Activated naive CD4-positive, alpha-beta T cell treated with Interleukin-2 at 50 U/mL for 16 hours (primary cell): Measurements from ENCODE around the gene ASB2.

ENCODE experiments used
- DNase-seq: peaks from one replicate; pipeline ENCODE4 v3.0.0-alpha.2; 2020

The ASB2 gene

GRCh38 chr14:93926873-93927799, 49.2 kb downstream of the ASB2 start, which contains the start of gene FAM181A:
FAM181A (plus strand) TSS chr14:93927344; CDS start chr14:93928286, 942 bp downstream.
- DNase-seq = no peak

GRCh38 chr14:93926245-93926872, 50.0 kb downstream of the ASB2 start:
- DNase-seq = no peak

- no peak for DNase-seq
Measured at GRCh38 chr14:93925374-93925895, 50.9 kb downstream of the ASB2 start.

- DNase-seq = no peak
Measured at GRCh38 chr14:93924592-93925355, 51.6 kb downstream of the ASB2 start.

GRCh38 chr14:93923626-93924025, 52.7 kb downstream of the ASB2 start:
- no peak for DNase-seq

- no peak for DNase-seq
Measured at GRCh38 chr14:93921001-93921806, 55.2 kb downstream of the ASB2 start.

- DNase-seq = no peak
Measured at GRCh38 chr14:93917141-93917540, 59.2 kb downstream of the ASB2 start.

GRCh38 chr14:93916498-93916897, 59.9 kb downstream of the ASB2 start:
- no peak for DNase-seq

GRCh38 chr14:93915800-93916199, 60.6 kb downstream of the ASB2 start:
- no peak for DNase-seq

GRCh38 chr14:93915070-93915705, 61.2 kb downstream of the ASB2 start:
- no peak for DNase-seq

GRCh38 chr14:93914278-93914677, 62.1 kb downstream of the ASB2 start:
- DNase-seq = no peak

- no peak for DNase-seq
Measured at GRCh38 chr14:93912782-93913181, 63.6 kb downstream of the ASB2 start.

- DNase-seq = no peak
Measured at GRCh38 chr14:93911975-93912615, 64.3 kb downstream of the ASB2 start.

GRCh38 chr14:93909429-93910128, 66.8 kb downstream of the ASB2 start:
- no peak for DNase-seq

- DNase-seq = peak; percentile 50
Measured at GRCh38 chr14:93906341-93907329, 69.7 kb downstream of the ASB2 start.

- DNase-seq = no peak
Measured at GRCh38 chr14:93905623-93906022, 70.7 kb downstream of the ASB2 start.

- no peak for DNase-seq
Measured at GRCh38 chr14:93903342-93904184, 72.8 kb downstream of the ASB2 start.

- DNase-seq = no peak
Measured at GRCh38 chr14:93902619-93903307, 73.6 kb downstream of the ASB2 start.
